ENCODE data around the gene NRBP1. TPM values are rescaled to one million over a fixed set of nuclear protein-coding genes. Genes with fewer than 3 reads are reported as not detected.

The NRBP1 gene
- total RNA-seq, 2 experiments from 2014 or later: 88.5 to 103 TPM

- peak overlapping the region; percentile 79 for H3K27ac Mint-ChIP-seq
- peaks cover 10% of the 10 kb centered on the region for H3K27me3 Mint-ChIP-seq
- H3K4me1 Mint-ChIP-seq: peaks cover 24% of the 10 kb centered on the region
- peak; percentile 6 for ATAC-seq
- H3K36me3 Mint-ChIP-seq: no peaks in the 10 kb centered on the region
- H3K4me3 Mint-ChIP-seq: peak overlapping the region; percentile 85
- DNase-seq: peak; percentile 50
- no peaks in the 10 kb centered on the region for H3K9me3 Mint-ChIP-seq (ENCODE audit: low read depth)
- CTCF ChIA-PET: no interaction called here
Measured at GRCh38 chr2:27489118-27489497, 60.7 kb downstream of the NRBP1 start.

GRCh38 chr2:27489498-27490397, 61.3 kb downstream of the NRBP1 start, which contains the start of gene IFT172:
Gene IFT172, minus strand, starts transcription at chr2:27489743. Its CDS starts 90 bp downstream, at chr2:27489653.
- CTCF ChIA-PET: interaction anchor here (0.9 to 1.0 kb wide), 2 partner anchors 59 to 193 kb away, joined by 3 read pairs; no protein-coding TSS in a partner anchor
- peak; percentile 100 for DNase-seq
- H3K4me1 Mint-ChIP-seq: peaks cover 26% of the 10 kb centered on the region
- peaks cover 15% of the 10 kb centered on the region for H3K27me3 Mint-ChIP-seq
- H3K4me3 Mint-ChIP-seq: peak within 1 kb of the TSS; percentile 85
- ATAC-seq: peak; percentile 96
- H3K9me3 Mint-ChIP-seq (ENCODE audit: low read depth): no peaks in the 10 kb centered on the region
- H3K36me3 Mint-ChIP-seq: no peaks in the 10 kb centered on the region
- H3K27ac Mint-ChIP-seq: peak within 1 kb of the TSS; percentile 79

Other genes starting within 250 kb of the NRBP1 start
- 10 to 100 TPM; 78.6 to 84.0 TPM for gene ATRAID, start 216.6 kb upstream of the NRBP1 start, total RNA-seq
- 10 to 100 TPM; 35.0 to 47.9 TPM for gene SLC5A6, start 216.4 kb upstream of the NRBP1 start, total RNA-seq
- 10 to 100 TPM; 78.6 to 99.5 TPM for gene CAD, start 211.3 kb upstream of the NRBP1 start, total RNA-seq
- under 1 TPM; 0.38 to 0.47 TPM for gene SLC30A3, start 165.6 kb upstream of the NRBP1 start, total RNA-seq
- gene DNAJC5G, start 153.2 kb upstream of the NRBP1 start, total RNA-seq: not detected
- gene TRIM54, start 146.2 kb upstream of the NRBP1 start, total RNA-seq: under 1 TPM in 1 of 2 experiments, not detected in 1; 0.28 TPM
- gene UCN, start 120.2 kb upstream of the NRBP1 start, total RNA-seq: 1 to 10 TPM; 1.1 to 2.6 TPM
- 10 to 100 TPM; 87.4 to 97.6 TPM for gene MPV17, start 105.5 kb upstream of the NRBP1 start, total RNA-seq
- gene GTF3C2, start 71.9 kb upstream of the NRBP1 start, total RNA-seq: 10 to 100 TPM; 54.6 to 67.6 TPM
- gene EIF2B4, start 58.3 kb upstream of the NRBP1 start, total RNA-seq: 10 to 100 TPM; 38.6 to 43.1 TPM
- gene SNX17, start 58.0 kb upstream of the NRBP1 start, total RNA-seq: 100 to 1,000 TPM; 101 to 125 TPM
- gene ZNF513, start 47.9 kb upstream of the NRBP1 start, total RNA-seq: 10 to 100 TPM; 12.7 to 15.4 TPM
- gene PPM1G, start 19.0 kb upstream of the NRBP1 start, total RNA-seq: 100 to 1,000 TPM; 136 to 159 TPM
- gene KRTCAP3, start 13.8 kb downstream of the NRBP1 start, total RNA-seq: 1 to 10 TPM; 4.5 to 6.4 TPM
- gene IFT172, start 61.1 kb downstream of the NRBP1 start, total RNA-seq: 10 to 100 TPM; 11.5 to 15.7 TPM
- gene FNDC4, start 66.6 kb downstream of the NRBP1 start, total RNA-seq: under 1 TPM in 1 of 2 experiments, not detected in 1; 0.14 TPM
- not detected for gene GCKR, start 68.2 kb downstream of the NRBP1 start, total RNA-seq
- gene ZNF512, start 154.4 kb downstream of the NRBP1 start, total RNA-seq: 10 to 100 TPM; 32.8 to 39.5 TPM
- gene CCDC121, start 200.4 kb downstream of the NRBP1 start, total RNA-seq: 1 to 10 TPM in 1 of 2 experiments, under 1 TPM in 1; 0.98 to 1.5 TPM
- 10 to 100 TPM; 36.9 to 50.9 TPM for gene GPN1, start 200.4 kb downstream of the NRBP1 start, total RNA-seq
- gene SUPT7L, start 235.0 kb downstream of the NRBP1 start, total RNA-seq: 10 to 100 TPM; 34.8 to 39.7 TPM
- gene SLC4A1AP, start 235.3 kb downstream of the NRBP1 start, total RNA-seq: 10 to 100 TPM; 27.8 to 28.2 TPM